ENCODE measurements around the gene RNF217.
A peak's percentile ranks its signal among the peaks of the same experiment; 100 is the strongest.

The RNF217 gene

DNA sequence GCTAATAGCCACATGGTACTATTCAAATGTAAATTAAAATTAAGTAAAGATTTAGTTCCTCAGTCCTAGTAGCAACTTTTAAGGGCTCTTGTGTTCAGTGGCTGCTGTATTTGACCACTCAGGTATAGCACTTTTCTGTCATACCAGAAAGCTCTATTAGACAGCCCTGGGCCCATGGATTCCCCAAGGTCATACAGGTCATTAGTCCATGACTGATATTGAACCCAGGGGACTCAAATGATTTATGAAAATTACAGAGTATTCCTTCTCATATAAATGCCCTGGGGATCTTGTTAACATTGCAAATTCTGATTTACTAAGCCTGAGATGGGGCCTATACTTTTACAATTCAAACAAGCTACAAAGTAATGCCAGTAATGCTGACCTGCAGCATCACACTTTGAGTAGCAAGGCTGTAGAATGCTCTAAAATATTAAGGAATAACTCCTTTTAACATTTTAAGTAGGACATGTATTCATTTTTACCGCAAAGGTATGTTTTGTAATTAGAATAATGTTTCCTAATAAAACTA is 29.6 kb downstream of the RNF217 start:
- no peak for DNase-seq

GRCh38 chr6:124993327-124993726 is 31.1 kb downstream of the RNF217 start:
- DNase-seq, result no peak

- no peak for DNase-seq
Measured at GRCh38 chr6:124994648-124995047, 32.4 kb downstream of the RNF217 start.

GRCh38 chr6:124995131-124995530 is 32.9 kb downstream of the RNF217 start:
- no peak for DNase-seq

GRCh38 chr6:124995645-124996325 is 33.5 kb downstream of the RNF217 start:
- DNase-seq, result no peak

DNA sequence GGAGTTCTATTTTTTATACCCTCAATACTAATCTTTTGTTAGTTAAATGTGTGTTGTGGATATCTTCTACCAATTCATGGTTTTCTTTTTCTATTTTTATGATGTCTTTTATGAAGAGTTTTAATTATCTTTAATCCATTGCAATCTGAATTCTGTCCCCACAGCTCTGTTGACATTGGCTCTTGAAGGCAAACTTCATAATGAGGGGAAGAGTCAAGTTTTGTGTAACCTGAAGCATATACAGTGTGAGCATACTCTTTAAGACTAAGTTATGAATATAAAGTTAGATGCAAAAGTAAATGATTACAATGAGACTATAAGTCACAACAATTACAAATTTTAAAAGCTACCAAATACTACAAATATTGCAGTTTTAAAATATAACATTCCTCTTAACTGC is 34.2 kb downstream of the RNF217 start:
- DNase-seq, result no peak

DNA sequence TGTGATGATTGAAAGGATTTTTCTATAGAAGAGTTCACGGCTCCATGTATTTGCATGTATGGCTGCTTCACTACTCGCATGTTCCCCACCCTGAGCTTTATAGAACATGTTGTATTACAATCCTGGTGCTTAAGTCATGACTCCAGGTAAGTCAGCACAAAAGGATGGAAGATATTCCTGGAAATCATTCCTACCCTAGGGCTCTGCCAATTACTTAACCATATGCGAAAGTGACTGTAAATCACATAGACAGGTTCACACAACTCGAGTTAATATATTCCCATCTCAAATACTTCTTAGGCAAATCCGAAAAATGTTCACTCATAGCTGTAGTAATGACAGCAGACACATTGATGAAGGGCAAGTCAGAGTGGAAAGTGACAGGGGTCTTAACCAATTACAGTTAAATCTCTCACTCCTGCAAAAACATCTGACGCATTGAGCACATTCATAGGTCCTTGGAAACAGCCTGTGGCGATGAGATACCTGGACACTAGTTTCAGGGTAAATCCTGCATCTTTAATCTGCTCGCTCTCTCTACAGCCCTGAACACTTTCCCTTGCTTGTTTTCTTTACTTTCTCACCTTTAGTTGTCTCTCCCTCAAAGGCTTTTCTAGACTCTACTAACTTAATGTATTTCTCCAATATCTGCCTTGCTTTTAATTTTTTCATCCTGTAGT is 35.1 kb downstream of the RNF217 start:
- DNase-seq, result no peak

DNA sequence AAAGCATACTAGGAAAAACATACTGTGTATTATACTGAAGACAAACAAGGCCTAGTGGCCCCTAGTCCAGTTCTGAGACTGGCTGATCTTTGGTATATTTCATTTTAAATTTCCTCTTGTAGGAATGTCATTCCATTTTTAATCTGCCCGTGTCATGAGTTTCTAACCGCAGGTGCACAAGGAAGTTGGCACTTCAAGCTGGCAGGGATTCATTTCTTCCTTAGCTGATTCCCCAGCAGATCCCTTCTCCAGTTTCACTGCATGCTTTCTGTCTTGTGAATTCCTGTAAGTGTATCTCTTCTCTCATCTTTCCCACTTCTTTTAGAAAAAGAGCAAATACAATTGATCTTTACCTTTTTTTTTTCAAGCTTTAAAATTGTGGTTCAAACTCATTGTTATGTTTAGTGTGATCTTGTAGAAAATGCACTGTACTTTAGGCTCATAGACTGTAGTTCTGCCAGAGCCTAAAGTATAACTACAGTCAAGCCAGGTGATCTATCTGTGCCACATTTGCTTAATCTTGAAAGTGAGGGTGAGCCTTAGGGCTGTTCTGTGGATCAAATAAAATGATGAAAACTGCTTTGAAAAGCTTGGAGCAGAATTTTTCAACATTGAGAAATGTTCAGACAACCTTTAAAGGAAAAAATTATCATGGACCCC is 37.0 kb downstream of the RNF217 start:
- no peak for DNase-seq

DNA sequence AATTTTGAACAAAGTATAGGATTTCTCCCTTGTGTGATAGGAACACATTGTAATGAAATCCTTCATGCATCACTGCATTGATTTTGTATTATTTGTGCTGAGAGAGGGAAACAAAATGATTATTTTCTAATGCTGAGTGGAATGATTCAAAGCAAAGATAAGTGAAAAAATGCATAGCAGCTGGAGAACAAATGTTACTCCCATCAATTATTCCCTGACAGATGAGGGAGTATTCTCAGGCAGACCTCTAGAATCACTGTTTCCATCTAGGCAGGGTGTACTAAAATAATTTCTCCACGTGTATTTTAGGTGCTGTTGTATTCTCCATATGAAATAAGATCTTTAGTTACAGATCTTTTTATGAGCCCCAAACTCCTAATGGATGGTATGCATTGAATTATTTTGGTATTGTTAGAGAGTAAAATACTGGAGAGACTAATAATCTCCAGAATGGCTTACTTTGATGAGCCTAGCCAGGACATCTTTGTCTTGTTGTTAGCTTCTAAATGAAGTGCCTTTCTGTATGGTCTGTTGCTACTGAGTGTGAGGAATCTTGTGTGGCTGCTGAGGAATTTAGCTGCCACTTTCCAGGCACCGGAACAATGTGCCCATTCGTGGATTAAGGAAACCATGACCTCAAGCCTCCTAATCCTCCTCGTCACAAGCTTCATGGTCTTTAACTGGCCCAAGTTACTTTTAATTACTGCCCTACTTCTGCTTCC is 39.6 kb downstream of the RNF217 start:
- no peak for DNase-seq

DNA sequence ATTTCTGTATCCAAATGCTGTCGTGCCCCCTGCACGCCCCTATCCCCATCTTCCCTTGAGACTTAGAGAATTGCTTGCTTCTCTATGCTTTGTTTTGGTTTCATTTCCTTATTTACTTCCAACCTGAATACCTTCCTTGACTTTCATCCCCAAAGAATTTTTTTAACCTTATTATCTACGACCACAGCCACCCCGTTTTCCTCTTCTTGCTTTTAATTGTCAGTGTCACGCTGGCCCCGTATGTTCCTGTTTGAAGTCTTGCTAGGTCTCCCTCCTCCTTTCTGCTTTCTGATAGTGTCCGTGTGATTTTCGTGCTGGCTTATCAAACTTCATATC is 40.1 kb downstream of the RNF217 start:
- no peak for DNase-seq

- DNase-seq, result no peak
Measured at GRCh38 chr6:125003070-125003469, 40.8 kb downstream of the RNF217 start.

GRCh38 chr6:125004198-125004597 is 42.0 kb downstream of the RNF217 start:
- DNase-seq, result no peak

GRCh38 chr6:125004797-125005595 is 42.8 kb downstream of the RNF217 start:
- DNase-seq, result no peak

- DNase-seq, result no peak
Measured at GRCh38 chr6:125008261-125008703, 46.0 kb downstream of the RNF217 start.

- DNase-seq, result no peak
Measured at GRCh38 chr6:125008957-125009356, 46.7 kb downstream of the RNF217 start.

DNA sequence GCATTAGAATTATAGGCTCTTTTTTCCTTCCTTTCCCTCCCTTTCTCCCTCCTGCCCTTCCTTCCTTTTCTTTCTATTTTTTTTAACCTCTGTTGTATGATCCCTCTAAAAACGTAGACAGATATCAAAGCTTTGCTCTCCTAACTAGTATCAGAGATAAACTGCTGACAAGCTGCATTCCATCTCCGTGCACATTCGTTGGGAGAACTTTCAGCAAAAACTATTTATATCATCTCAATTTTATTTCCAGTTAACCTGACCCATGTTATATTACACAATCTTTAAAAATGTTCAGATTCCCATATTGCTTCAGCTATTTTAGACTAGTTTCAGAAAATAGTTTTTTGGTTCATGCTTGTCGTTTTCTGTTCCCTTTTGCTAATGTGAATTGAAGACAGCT is 47.3 kb downstream of the RNF217 start:
- no peak for DNase-seq

GRCh38 chr6:125013938-125014660 is 51.9 kb downstream of the RNF217 start:
- peak; percentile 29 to 45 for DNase-seq

- no peak for DNase-seq
Measured at GRCh38 chr6:125014661-125014957, 52.4 kb downstream of the RNF217 start.

- DNase-seq, result no peak
Measured at GRCh38 chr6:125015152-125015551, 52.9 kb downstream of the RNF217 start.

DNA sequence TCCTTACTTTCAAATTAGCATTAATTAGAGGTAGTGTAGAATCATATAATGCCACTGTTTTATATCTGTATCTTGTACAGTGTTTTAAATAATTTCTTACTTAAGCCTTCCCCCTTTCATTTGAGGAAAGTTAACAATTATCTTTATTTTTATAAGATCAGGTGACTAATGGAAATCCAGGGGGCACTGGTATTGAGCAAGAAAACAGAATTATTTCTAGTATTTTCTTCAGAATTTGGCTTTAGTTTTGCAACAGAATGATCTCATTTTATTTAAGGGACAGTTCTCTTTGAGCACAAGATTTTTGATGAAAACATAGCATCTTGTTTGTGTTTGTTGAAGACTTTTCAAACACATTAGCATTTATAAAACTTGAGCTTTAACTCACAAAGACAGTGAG is 55.9 kb downstream of the RNF217 start:
- DNase-seq, result no peak

DNA sequence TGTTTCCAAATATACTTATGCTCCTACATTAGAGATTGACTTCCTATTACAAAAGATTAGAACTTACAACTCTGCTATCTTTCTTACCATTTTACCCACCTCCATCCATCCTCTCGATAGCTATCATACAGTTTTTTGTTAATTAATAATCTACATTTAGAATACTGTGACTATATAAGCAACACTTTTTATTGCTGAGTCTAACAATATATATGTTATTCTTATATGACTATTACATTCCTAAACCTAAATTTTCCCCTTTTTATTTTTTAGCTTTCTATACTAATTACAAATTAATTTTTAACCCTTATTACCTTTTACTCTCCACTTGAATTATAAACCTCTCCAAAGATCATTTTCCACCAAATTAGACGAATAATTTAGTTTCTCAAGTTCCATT is 57.0 kb downstream of the RNF217 start:
- DNase-seq, result no peak

DNA sequence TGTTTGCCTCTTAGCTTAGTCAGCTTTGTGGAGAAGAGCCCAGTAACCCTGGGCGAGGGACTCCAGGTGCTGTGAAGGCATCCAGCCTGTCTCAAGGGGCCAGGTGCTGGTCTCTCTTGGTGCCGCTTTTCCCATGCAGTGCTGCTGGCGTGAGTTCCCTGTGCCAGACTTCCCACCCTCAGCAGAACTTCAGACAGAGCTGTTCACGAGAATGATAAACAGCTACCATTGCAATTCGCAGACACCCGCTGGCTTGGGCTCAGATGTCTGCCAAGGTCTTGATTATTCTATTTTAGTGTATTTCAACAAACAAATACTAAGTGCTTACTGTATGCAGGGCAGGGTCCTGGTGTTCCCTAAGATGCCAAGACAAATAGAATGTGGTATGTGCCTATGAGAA is 57.7 kb downstream of the RNF217 start:
- DNase-seq, result no peak
